ENCODE measurements around the gene TNIP2. TPM values are rescaled to one million over a fixed set of nuclear protein-coding genes. Genes with fewer than 3 reads are reported as not detected.

Gene TNIP2
- total RNA-seq, 2 experiments from 2014 or later, result 26.2 to 32.1 TPM

DNA sequence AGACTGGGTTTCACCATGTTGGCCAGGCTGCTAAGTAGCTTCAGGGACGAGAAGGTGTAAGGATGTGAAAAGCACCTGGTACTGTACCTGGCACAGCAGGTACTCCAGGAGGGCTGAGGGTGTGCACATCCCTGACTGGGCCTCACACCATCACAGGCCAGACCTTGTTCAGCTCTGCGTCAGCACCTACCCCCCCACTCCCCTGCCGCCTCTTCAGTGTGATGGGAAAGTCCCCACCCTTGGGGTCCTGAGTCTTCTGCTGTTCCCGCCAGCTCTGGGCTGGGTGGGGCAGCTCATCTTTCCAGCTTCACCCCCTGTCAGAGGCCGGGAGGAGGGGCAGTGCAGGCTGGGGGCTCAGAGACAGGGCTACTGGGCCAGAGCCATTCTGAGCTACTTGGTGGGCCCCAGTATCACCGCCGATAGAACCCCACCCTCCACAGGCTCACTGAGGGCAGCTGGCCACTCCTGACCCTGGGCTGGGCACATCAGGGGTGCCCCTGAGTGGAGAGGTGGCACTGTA is 30.1 kb upstream of the TNIP2 start:
- Histone ChIP-seq H2AFZ (ENCODE audit: low read length) (peak overlapping the region; percentile 73; the same call in 1 of the 2 replicates), H3K4me3 (ENCODE audit: low read depth, low read length, poor library complexity, severe bottlenecking) (peak overlapping the region; percentile 7), H3K4me1 (ENCODE audit: insufficient read depth, low read length, poor library complexity, severe bottlenecking) (peaks cover 32% of the 10 kb centered on the region), H3K9me3 (ENCODE audit: low read length) (no peaks in the 10 kb centered on the region), H3K4me2 (ENCODE audit: low read length) (peak overlapping the region; percentile 60), H3K36me3 (ENCODE audit: insufficient read depth, low read length) (no peaks in the 10 kb centered on the region), H3K79me2 (ENCODE audit: insufficient read depth, low read depth, low read length) (no peaks in the 10 kb centered on the region), H3K9me2 (ENCODE audit: insufficient read depth, low read length) (no peaks in the 10 kb centered on the region), H3K27ac (ENCODE audit: low read depth, low read length, poor library complexity, severe bottlenecking) (peak overlapping the region; percentile 35), H4K20me1 (ENCODE audit: insufficient read depth, low read length) (no peaks in the 10 kb centered on the region)
- POLR2A ChIA-PET, result interaction anchor here (0.5 to 4.3 kb wide), 17 partner anchors 12 to 178 kb away, joined by 3 to 13 read pairs (median 4); partner anchors contain the start of genes GRK4 and TNIP2
- BruUV-seq (replicated peaks), result TSS peak; percentile 98
- TF ChIP-seq CTCF (conservative IDR thresholded peaks at IDR 0.05; ENCODE audit: low read length), result no peak
- no peak for TF ChIP-seq EZH2phosphoT487 (IDR thresholded peaks at IDR 0.05; ENCODE audit: borderline replicate concordance, low read depth, low read length)
- CTCF ChIA-PET (ENCODE audit: unreplicated experiment), result interaction anchor here (0.8 kb wide), 1 partner anchor 26 kb away, joined by 5 read pairs; no protein-coding TSS in a partner anchor
- DNase-seq (ENCODE audit: low spot score), result no peak
- intact Hi-C loops (cut with micrococcal nuclease; ENCODE audit: unreplicated experiment), result loop anchor here (2.0 kb wide), 1 partner anchor 27 kb away; no protein-coding TSS in a partner anchor

DNA sequence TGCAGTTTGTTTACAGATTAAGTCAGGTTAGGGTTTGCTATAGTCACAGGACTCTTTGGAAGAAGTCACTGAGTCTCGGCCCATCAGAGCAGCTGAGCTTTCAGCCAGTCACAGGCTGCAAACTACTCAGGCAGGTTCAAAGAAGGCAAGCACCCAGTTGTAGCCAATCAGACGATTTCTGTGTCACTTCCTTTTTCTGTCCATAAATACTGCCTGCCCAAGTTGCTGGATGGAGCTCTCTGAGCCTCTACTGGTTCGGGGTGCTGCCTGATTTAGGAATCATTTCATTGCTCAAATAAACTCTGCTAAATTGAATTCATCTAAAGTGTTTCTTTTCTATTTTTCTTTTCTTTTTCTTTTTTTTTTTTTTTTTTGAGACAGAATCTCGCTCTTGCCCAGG is 29.5 kb upstream of the TNIP2 start:
- H4K20me1 ChIP-seq (ENCODE audit: insufficient read depth, low read length), result no peaks in the 10 kb centered on the region
- peak overlapping the region; percentile 73 for H2AFZ ChIP-seq (ENCODE audit: low read length)
- peak overlapping the region; percentile 35 for H3K27ac ChIP-seq (ENCODE audit: low read depth, low read length, poor library complexity, severe bottlenecking)
- peak overlapping the region; percentile 7 for H3K4me3 ChIP-seq (ENCODE audit: low read depth, low read length, poor library complexity, severe bottlenecking)
- H3K4me2 ChIP-seq (ENCODE audit: low read length), result peak overlapping the region; percentile 60
- no peaks in the 10 kb centered on the region for H3K9me3 ChIP-seq (ENCODE audit: low read length)
- no peaks in the 10 kb centered on the region for H3K36me3 ChIP-seq (ENCODE audit: insufficient read depth, low read length)
- TF ChIP-seq CTCF (conservative IDR thresholded peaks at IDR 0.05; ENCODE audit: low read length) (no peak), EZH2phosphoT487 (IDR thresholded peaks at IDR 0.05; ENCODE audit: borderline replicate concordance, low read depth, low read length) (no peak)
- H3K79me2 ChIP-seq (ENCODE audit: insufficient read depth, low read depth, low read length), result no peaks in the 10 kb centered on the region
- no peaks in the 10 kb centered on the region for H3K9me2 ChIP-seq (ENCODE audit: insufficient read depth, low read length)
- ChIA-PET CTCF (ENCODE audit: unreplicated experiment) (interaction anchor here (0.8 kb wide), 1 partner anchor 27 kb away, joined by 5 read pairs; no protein-coding TSS in a partner anchor), POLR2A (interaction anchor here (0.6 to 4.3 kb wide), 24 partner anchors 13 to 1073 kb away, joined by 3 to 13 read pairs (median 4); partner anchors contain the start of genes GRK4, SLBP and TNIP2)
- BruUV-seq (replicated peaks), result no TSS peak
- peak; percentile 89 for DNase-seq (ENCODE audit: low spot score)
- peaks cover 32% of the 10 kb centered on the region for H3K4me1 ChIP-seq (ENCODE audit: insufficient read depth, low read length, poor library complexity, severe bottlenecking)
- intact Hi-C loops (cut with micrococcal nuclease; ENCODE audit: unreplicated experiment), result loop anchor here (2.0 kb wide), 1 partner anchor 27 kb away; no protein-coding TSS in a partner anchor

GRCh38 chr4:2783790-2784189 is 27.7 kb upstream of the TNIP2 start:
- Histone ChIP-seq H3K4me1 (ENCODE audit: insufficient read depth, low read length, poor library complexity, severe bottlenecking) (peaks cover 32% of the 10 kb centered on the region), H2AFZ (ENCODE audit: low read length) (no peak overlapping the region), H3K79me2 (ENCODE audit: insufficient read depth, low read depth, low read length) (no peaks in the 10 kb centered on the region), H3K9me3 (ENCODE audit: low read length) (no peaks in the 10 kb centered on the region), H4K20me1 (ENCODE audit: insufficient read depth, low read length) (no peaks in the 10 kb centered on the region), H3K27ac (ENCODE audit: low read depth, low read length, poor library complexity, severe bottlenecking) (no peak overlapping the region), H3K9me2 (ENCODE audit: insufficient read depth, low read length) (no peaks in the 10 kb centered on the region), H3K4me3 (ENCODE audit: low read depth, low read length, poor library complexity, severe bottlenecking) (no peak overlapping the region), H3K4me2 (ENCODE audit: low read length) (no peak overlapping the region), H3K36me3 (ENCODE audit: insufficient read depth, low read length) (no peaks in the 10 kb centered on the region)
- DNase-seq (ENCODE audit: low spot score), result no peak
- TF ChIP-seq CTCF (conservative IDR thresholded peaks at IDR 0.05; ENCODE audit: low read length) (no peak), EZH2phosphoT487 (IDR thresholded peaks at IDR 0.05; ENCODE audit: borderline replicate concordance, low read depth, low read length) (no peak)
- intact Hi-C loops (cut with micrococcal nuclease; ENCODE audit: unreplicated experiment), result no loop called here
- CTCF ChIA-PET (ENCODE audit: unreplicated experiment), result no interaction called here
- no TSS peak for BruUV-seq (replicated peaks)
- POLR2A ChIA-PET, result interaction anchor here (0.7 to 4.3 kb wide), 3 partner anchors 26 to 88 kb away, joined by 3 to 13 read pairs (median 3); no protein-coding TSS in a partner anchor
